GM10847 (cell line): ENCODE measurements around the gene CMTM8.

Experiments
- POLR2A ChIP-seq: IDR thresholded peaks from 2 replicates; pipeline ENCODE4 v1.6.1; 2011; ENCODE audit not compliant: insufficient read length; ENCODE audit errors: extremely low read depth

CMTM8 gene

GRCh38 chr3:32254268-32254667 lies 15.8 kb downstream of the CMTM8 start:
- no peak for TF ChIP-seq POLR2A

DNA sequence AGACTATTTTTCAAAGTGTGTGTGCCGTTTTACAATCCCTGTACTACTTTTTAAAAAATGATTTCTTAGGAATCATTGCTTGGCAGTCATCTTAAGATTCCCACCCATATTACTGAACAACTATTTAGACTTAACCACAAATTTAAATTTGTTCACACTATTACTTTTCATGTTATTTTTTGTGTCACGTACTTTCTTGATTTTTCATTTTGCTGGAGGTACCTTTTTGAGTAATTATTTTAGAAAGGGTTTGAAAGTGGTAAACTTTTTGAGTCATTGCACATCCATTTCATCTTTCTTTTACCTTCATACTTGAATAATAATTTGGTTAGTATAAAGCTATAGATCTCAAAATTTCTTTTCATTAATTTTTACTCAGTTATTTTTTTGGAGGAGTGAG lies 16.9 kb downstream of the CMTM8 start:
- no peak for TF ChIP-seq POLR2A

DNA sequence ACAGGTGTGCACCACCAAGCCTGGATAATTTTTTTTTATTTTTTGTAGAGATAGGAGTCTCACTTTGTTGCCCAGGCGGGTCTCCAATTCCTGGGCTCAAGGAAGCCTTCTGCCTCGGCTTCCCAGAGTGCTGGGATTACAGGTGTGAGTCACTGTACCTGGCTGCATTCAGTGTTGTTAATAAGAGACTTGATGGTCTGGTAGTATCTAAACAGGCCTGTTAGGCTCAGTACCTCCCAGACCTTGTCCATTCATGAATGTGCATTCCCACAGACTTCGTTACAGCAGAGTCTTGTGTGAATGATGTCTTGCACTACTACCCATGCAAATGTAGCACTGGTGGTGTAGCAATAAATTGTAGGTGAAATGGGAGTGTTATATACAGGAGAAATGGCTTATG lies 17.7 kb downstream of the CMTM8 start:
- no peak for TF ChIP-seq POLR2A

DNA sequence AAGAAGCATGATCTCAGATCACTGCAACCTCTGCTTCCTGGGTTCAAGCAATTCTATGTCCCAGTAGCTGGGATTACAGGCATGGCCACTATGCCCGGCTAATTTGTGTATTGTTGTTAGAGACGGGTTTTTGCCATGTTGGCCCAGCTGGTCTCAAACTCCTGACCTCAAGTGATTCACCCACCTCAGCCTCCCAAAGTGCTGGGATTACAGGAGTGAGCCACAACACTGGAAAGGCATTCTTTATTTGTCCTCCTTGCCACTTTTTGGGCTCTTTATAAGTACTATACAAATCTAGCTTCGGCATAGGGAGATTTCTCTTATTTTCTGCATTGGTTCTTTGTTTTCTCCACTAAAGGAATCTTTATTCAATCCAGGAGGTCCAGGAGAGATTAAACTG lies 18.6 kb downstream of the CMTM8 start:
- no peak for TF ChIP-seq POLR2A

- TF ChIP-seq POLR2A, result no peak
These were observed 19.4 kb downstream of the CMTM8 start for GRCh38 chr3:32257641-32258438.

GRCh38 chr3:32258869-32259268 lies 20.4 kb downstream of the CMTM8 start:
- no peak for TF ChIP-seq POLR2A

DNA sequence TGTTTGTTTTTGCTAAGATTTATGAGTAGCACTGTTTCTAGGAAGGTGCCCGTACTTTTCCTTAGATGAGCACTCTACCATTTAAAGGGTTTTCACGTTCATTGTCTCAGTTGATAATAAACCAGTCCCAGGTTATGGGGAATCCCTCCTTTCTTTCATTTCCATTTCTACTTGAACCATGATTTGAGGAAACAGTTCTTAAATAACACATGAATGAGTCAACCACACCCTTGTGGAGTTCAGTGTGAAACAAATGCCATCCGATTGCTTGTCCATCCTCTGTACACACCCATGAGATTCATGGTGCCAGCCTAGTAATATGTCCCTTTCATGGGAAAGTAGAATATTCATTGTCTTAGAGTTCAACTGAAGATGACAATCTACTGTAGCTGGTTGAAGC lies 23.1 kb downstream of the CMTM8 start:
- TF ChIP-seq POLR2A, result no peak

- no peak for TF ChIP-seq POLR2A
These were observed 23.7 kb downstream of the CMTM8 start for GRCh38 chr3:32262201-32262600.

- TF ChIP-seq POLR2A, result no peak
These were observed 35.8 kb downstream of the CMTM8 start for GRCh38 chr3:32274306-32274705.

- TF ChIP-seq POLR2A, result no peak
These were observed 37.0 kb downstream of the CMTM8 start for GRCh38 chr3:32275506-32275905.

GRCh38 chr3:32276279-32276841 lies 37.9 kb downstream of the CMTM8 start:
- no peak for TF ChIP-seq POLR2A

DNA sequence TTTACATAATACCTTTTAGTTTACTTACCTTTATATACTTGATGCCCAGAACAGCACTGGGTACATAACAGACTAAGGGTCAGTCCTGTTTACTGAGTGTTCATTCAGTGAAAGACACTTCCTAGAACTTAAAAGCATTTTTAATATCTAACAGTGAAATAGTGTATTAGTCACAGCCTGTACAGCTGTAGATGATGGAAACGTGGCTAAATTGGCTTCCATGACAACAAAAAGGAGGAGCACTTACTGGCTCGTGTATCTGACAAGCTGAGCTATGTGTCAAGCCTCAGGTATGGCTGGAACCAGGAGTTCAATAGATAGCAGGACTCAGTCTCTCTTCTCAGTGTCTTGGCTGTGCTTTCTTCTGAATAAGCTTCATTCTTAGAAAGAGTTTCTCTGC lies 40.2 kb downstream of the CMTM8 start:
- no peak for TF ChIP-seq POLR2A

DNA sequence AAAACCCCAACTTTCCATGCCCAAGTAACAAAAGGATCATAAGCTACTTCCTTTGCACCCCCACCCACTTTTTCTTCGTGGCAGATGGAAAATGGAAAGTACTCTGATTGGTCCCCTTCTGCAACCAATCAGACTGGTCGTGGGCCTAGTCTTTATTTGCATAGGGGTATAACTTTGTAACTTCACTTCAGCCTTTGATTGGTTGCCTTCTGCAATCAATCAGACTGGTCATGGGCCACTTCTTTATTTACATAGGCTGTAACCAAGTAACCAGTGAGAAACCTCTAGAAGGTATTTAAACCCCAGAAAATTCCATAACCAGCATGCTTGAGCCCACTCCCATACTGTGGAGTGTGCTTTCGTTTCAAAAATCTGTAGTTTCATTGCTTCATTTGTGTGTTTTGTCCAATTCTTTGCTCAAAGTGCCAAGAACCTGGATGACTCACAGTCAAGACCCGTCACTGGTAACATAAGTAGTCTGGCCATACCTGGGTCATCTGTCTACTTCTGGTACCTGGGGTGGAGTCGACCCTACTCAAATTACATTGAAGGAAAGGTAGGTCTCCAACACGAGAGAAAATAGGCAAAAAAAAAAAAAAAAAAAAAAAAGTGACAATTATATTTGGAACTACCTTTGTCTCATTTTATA lies 41.9 kb downstream of the CMTM8 start:
- TF ChIP-seq POLR2A, result no peak

DNA sequence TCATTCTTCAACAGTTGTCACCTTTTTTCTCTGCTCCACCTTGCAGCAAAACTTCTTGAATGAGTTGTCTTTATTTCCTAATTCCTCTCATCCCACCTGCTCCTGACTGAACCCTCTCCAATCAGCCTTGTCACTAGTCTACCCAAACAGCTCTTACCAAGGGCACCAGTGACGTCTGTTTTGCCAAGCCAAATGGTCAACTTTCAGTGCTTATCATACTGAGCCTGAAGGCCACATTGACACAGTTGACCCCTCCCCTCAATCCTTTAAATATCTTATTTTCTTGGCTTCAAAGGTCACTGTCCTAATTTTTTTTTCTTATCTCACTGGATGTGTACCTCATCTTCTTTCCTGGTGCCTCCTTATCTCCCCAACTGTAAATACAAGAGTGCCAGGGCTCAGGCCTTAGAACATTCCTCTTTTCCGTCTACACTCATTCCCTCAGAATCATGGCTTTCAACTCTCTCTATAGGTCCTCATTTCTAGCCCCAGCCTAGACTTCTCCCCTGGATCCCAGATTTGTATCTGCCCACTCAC lies 43.2 kb downstream of the CMTM8 start:
- TF ChIP-seq POLR2A, result no peak

DNA sequence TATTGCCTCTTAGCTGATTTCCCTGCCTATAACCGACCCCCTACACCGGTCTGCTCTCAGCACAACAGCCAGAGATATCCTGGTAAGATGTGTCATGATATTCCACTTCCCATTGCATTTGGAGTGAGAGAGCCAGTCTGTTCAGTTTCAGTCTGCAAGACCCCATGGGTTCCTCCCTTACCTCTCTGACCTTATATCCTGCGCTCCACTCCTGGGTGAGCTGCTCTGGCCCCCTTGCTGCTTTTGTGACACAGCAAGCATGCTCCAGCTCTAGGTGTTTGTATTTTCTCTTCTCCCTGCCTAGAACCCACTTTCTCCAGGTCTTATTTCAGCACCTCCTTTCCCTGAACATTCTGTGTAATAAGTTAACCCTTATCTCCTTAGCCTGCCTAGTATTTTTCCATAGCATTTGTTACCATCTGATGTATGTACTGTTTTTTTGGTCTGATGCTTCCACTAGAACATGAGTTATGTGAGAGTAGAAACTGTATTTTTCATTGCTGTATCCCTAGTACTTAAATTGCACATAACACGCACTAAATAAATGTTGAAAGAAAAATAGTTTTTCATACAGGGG lies 44.2 kb downstream of the CMTM8 start:
- TF ChIP-seq POLR2A, result no peak

- no peak for TF ChIP-seq POLR2A
These were observed 44.8 kb downstream of the CMTM8 start for GRCh38 chr3:32283304-32283703.
